SK-N-SH treated with all-trans-retinoic acid at 6 μM for 48 hours (cell line): ENCODE results near the gene RRBP1.
"Not testable (repeated sequence)": the region's sequence is repeated elsewhere in the genome, so short reads cannot be mapped to it uniquely, and the experiment has no call there.

Experiments used
- ARNTL ChIP-seq: fragments of 450-650 bp; formaldehyde crosslinking; IDR thresholded peaks from 2 replicates; pipeline ENCODE4 v1.5.0; 2020; ENCODE audit warnings: low read depth, mild to moderate bottlenecking, moderate library complexity, borderline replicate concordance
- CSDC2 ChIP-seq: fragments of 250-450 bp; sonication (Bioruptor Pico); IDR thresholded peaks from 2 replicates; pipeline ENCODE4 v1.5.0; 2020; ENCODE audit warnings: mild to moderate bottlenecking, moderate library complexity
- ISL1 ChIP-seq: fragments of 250-450 bp; sonication (Bioruptor Pico); IDR thresholded peaks from 2 replicates; pipeline ENCODE4 v2.1.2; 2022; ENCODE audit warnings: mild to moderate bottlenecking, moderate library complexity
- PPARA ChIP-seq: fragments of 250-450 bp; sonication (Bioruptor Pico); IDR thresholded peaks from 2 replicates; pipeline ENCODE4 v1.5.0; 2020; ENCODE audit warnings: mild to moderate bottlenecking, borderline replicate concordance
- RARB ChIP-seq: fragments of 250-450 bp; sonication (Bioruptor Pico); IDR thresholded peaks from 2 replicates; pipeline ENCODE4 v1.8.0; 2021; ENCODE audit warnings: mild to moderate bottlenecking, moderate library complexity
- TCF4 ChIP-seq: fragments of 250-450 bp; sonication (Bioruptor Pico); IDR thresholded peaks from 2 replicates; pipeline ENCODE4 v1.8.0; 2021; ENCODE audit warnings: mild to moderate bottlenecking, moderate library complexity, borderline replicate concordance
- ZC3H10 ChIP-seq: fragments of 250-450 bp; sonication (Bioruptor Pico); IDR thresholded peaks from 2 replicates; pipeline ENCODE4 v1.5.1; 2021; ENCODE audit warnings: mild to moderate bottlenecking, moderate library complexity
- ZFP3 ChIP-seq: fragments of 250-450 bp; sonication (Bioruptor Pico); IDR thresholded peaks from 2 replicates; pipeline ENCODE4 v1.5.0; 2020; ENCODE audit warnings: mild to moderate bottlenecking, moderate library complexity
- ZFP30 ChIP-seq: fragments of 450-650 bp; formaldehyde crosslinking; IDR thresholded peaks from 2 replicates; pipeline ENCODE4 v1.5.0; 2022; ENCODE audit warnings: mild to moderate bottlenecking, moderate library complexity
- ZNF565 ChIP-seq: fragments of 450-650 bp; formaldehyde crosslinking; conservative IDR thresholded peaks from 2 replicates; pipeline ENCODE4 v1.5.0; 2020; ENCODE audit warnings: low read depth, mild to moderate bottlenecking, moderate library complexity
- TF ChIP-seq, protein P1 (sequence below): fragments of 250-450 bp; sonication (Bioruptor Pico); IDR thresholded peaks from 2 replicates; pipeline ENCODE4 v1.8.0; 2021; ENCODE audit warnings: low read depth, mild to moderate bottlenecking, moderate library complexity, borderline replicate concordance
- TF ChIP-seq, protein P2 (sequence below): fragments of 250-450 bp; sonication (Bioruptor Pico); IDR thresholded peaks from 2 replicates; pipeline ENCODE4 v1.5.0; 2020; ENCODE audit warnings: mild to moderate bottlenecking, moderate library complexity
- TF ChIP-seq, protein P3 (sequence below): fragments of 250-450 bp; sonication (Bioruptor Pico); IDR thresholded peaks from 2 replicates; pipeline ENCODE4 v1.8.0; 2020; ENCODE audit warnings: mild to moderate bottlenecking, moderate library complexity, borderline replicate concordance
- TF ChIP-seq, protein P4 (sequence below): fragments of 250-450 bp; sonication (Bioruptor Pico); IDR thresholded peaks from 2 replicates; pipeline ENCODE4 v1.5.1; 2021; ENCODE audit warnings: mild to moderate bottlenecking, moderate library complexity

DNA sequence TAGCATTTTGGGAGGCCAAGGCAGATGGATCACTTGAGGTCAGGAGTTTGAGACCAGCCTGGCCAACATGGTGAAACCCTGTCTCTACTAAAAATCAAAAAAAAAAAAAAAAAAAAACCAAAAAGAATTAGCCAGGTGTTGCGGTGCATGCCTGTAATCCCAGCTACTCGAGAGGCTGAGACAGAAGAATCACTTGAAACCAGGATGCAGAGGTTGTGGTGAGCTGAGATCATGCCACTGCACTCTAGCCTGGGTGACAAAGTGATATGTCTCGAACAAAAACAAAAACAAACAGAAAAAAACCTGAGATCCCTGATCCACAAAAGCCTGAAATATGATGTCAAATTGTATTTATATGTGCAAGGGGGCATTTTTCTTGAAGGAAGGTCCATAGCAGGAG is 25.9 kb upstream of the RRBP1 start:
- TF ChIP-seq, protein P1, sequence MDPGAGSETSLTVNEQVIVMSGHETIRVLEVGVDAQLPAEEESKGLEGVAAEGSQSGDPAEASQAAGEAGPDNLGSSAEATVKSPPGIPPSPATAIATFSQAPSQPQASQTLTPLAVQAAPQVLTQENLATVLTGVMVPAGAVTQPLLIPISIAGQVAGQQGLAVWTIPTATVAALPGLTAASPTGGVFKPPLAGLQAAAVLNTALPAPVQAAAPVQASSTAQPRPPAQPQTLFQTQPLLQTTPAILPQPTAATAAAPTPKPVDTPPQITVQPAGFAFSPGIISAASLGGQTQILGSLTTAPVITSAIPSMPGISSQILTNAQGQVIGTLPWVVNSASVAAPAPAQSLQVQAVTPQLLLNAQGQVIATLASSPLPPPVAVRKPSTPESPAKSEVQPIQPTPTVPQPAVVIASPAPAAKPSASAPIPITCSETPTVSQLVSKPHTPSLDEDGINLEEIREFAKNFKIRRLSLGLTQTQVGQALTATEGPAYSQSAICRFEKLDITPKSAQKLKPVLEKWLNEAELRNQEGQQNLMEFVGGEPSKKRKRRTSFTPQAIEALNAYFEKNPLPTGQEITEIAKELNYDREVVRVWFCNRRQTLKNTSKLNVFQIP (CRISPR knock-in tag): not testable (repeated sequence)
- TF ChIP-seq RARB, PPARA, ARNTL, ZNF565, ZFP30, ZC3H10, CSDC2, ISL1, TCF4, ZFP3 (CRISPR knock-in tag): not testable (repeated sequence)
- TF ChIP-seq, protein P2, sequence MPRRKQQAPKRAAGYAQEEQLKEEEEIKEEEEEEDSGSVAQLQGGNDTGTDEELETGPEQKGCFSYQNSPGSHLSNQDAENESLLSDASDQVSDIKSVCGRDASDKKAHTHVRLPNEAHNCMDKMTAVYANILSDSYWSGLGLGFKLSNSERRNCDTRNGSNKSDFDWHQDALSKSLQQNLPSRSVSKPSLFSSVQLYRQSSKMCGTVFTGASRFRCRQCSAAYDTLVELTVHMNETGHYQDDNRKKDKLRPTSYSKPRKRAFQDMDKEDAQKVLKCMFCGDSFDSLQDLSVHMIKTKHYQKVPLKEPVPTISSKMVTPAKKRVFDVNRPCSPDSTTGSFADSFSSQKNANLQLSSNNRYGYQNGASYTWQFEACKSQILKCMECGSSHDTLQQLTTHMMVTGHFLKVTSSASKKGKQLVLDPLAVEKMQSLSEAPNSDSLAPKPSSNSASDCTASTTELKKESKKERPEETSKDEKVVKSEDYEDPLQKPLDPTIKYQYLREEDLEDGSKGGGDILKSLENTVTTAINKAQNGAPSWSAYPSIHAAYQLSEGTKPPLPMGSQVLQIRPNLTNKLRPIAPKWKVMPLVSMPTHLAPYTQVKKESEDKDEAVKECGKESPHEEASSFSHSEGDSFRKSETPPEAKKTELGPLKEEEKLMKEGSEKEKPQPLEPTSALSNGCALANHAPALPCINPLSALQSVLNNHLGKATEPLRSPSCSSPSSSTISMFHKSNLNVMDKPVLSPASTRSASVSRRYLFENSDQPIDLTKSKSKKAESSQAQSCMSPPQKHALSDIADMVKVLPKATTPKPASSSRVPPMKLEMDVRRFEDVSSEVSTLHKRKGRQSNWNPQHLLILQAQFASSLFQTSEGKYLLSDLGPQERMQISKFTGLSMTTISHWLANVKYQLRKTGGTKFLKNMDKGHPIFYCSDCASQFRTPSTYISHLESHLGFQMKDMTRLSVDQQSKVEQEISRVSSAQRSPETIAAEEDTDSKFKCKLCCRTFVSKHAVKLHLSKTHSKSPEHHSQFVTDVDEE: not testable (repeated sequence)
- TF ChIP-seq, protein P3, sequence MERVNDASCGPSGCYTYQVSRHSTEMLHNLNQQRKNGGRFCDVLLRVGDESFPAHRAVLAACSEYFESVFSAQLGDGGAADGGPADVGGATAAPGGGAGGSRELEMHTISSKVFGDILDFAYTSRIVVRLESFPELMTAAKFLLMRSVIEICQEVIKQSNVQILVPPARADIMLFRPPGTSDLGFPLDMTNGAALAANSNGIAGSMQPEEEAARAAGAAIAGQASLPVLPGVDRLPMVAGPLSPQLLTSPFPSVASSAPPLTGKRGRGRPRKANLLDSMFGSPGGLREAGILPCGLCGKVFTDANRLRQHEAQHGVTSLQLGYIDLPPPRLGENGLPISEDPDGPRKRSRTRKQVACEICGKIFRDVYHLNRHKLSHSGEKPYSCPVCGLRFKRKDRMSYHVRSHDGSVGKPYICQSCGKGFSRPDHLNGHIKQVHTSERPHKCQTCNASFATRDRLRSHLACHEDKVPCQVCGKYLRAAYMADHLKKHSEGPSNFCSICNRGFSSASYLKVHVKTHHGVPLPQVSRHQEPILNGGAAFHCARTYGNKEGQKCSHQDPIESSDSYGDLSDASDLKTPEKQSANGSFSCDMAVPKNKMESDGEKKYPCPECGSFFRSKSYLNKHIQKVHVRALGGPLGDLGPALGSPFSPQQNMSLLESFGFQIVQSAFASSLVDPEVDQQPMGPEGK (CRISPR knock-in tag): not testable (repeated sequence)
- TF ChIP-seq, protein P4, sequence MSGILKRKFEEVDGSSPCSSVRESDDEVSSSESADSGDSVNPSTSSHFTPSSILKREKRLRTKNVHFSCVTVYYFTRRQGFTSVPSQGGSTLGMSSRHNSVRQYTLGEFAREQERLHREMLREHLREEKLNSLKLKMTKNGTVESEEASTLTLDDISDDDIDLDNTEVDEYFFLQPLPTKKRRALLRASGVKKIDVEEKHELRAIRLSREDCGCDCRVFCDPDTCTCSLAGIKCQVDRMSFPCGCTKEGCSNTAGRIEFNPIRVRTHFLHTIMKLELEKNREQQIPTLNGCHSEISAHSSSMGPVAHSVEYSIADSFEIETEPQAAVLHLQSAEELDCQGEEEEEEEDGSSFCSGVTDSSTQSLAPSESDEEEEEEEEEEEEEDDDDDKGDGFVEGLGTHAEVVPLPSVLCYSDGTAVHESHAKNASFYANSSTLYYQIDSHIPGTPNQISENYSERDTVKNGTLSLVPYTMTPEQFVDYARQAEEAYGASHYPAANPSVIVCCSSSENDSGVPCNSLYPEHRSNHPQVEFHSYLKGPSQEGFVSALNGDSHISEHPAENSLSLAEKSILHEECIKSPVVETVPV (CRISPR knock-in tag): not testable (repeated sequence)
